HepG2 (cell line): ENCODE results near the gene RHBDD3. TPM values are rescaled to one million over a fixed set of nuclear protein-coding genes. Genes with fewer than 3 reads are reported as not detected.

ENCODE experiments used
- AFF4 ChIP-seq: sonication (generic); formaldehyde crosslinking; IDR thresholded peaks from 2 replicates; pipeline ENCODE4 v1.4.0; 2020; ENCODE audit warnings: missing genetic modification reagents
- ARNT ChIP-seq: fragments of 450-650 bp; IDR thresholded peaks from 2 replicates; pipeline ENCODE4 v1.6.1; 2017
- GTF3A ChIP-seq: sonication (generic); formaldehyde crosslinking; conservative IDR thresholded peaks from 2 replicates; pipeline ENCODE4 v1.4.0; 2020; ENCODE audit warnings: mild to moderate bottlenecking, missing genetic modification reagents
- PHF20 ChIP-seq: sonication (generic); formaldehyde crosslinking; IDR thresholded peaks from 2 replicates; pipeline ENCODE4 v1.5.0; 2020; ENCODE audit warnings: mild to moderate bottlenecking, missing genetic modification reagents
- RXRA ChIP-seq: sonication (generic); formaldehyde crosslinking; IDR thresholded peaks from 2 replicates; pipeline ENCODE4 v1.5.1; 2020; ENCODE audit warnings: missing genetic modification reagents
- ZBTB49 ChIP-seq: sonication (generic); formaldehyde crosslinking; IDR thresholded peaks from 2 replicates; pipeline ENCODE4 v1.4.0; 2020; ENCODE audit warnings: missing genetic modification reagents, borderline replicate concordance
- ZNF232 ChIP-seq: sonication (generic); formaldehyde crosslinking; IDR thresholded peaks from 2 replicates; pipeline ENCODE4 v1.4.0; 2020; ENCODE audit warnings: missing genetic modification reagents, borderline replicate concordance
- ZNF263 ChIP-seq: sonication (generic); formaldehyde crosslinking; IDR thresholded peaks from 2 replicates; pipeline ENCODE4 v1.4.0; 2020; ENCODE audit warnings: missing genetic modification reagents
- ZNF282 ChIP-seq: fragments of 450-650 bp; IDR thresholded peaks from 2 replicates; pipeline ENCODE4 v1.6.1; 2018; ENCODE audit not compliant: partially characterized antibody
- ZSCAN25 ChIP-seq: sonication (generic); formaldehyde crosslinking; IDR thresholded peaks from 2 replicates; pipeline ENCODE4 v1.8.0; 2022; ENCODE audit warnings: mild to moderate bottlenecking, missing genetic modification reagents
- ZSCAN29 ChIP-seq: sonication (generic); formaldehyde crosslinking; conservative IDR thresholded peaks from 2 replicates; pipeline ENCODE4 v1.4.0; 2020; ENCODE audit warnings: mild to moderate bottlenecking, missing genetic modification reagents
- polyA plus RNA-seq, 8 experiments: library from polyadenylated mRNA; depleted of rRNA in 3 of 8; stranded (reverse) in 7 of 8; unstranded in 1 of 8; fragments of >200 nt; fragmentation: Illumina TruSeq in 4 of 8; extraction: Trizol in 4 of 8; gene quantifications; 2 replicates each; pipeline versions ENCODE4 v1.2.1 to v1.2.3, GENCODE V29; 2011 to 2016; ENCODE audit warnings: low read depth in 4 of 8, missing spikeins in 1 of 8, mixed read lengths in 1 of 8; ENCODE audit not compliant: insufficient read depth in 1 of 8
- total RNA-seq, 5 experiments: library from RNA; depleted of rRNA; stranded (reverse); fragments of >200 nt; fragmentation: Illumina TruSeq; extraction: Trizol; gene quantifications; 2 replicates each; pipeline ENCODE4 v1.2.3, GENCODE V29; 2016; ENCODE audit warnings: low read depth in 1 of 5
- TF ChIP-seq, protein P1 (sequence below): sonication (generic); formaldehyde crosslinking; IDR thresholded peaks from 2 replicates; pipeline ENCODE4 v1.8.1; 2023; ENCODE audit warnings: mild to moderate bottlenecking, missing genetic modification reagents
- TF ChIP-seq, protein P2 (sequence below): sonication (generic); formaldehyde crosslinking; IDR thresholded peaks from 2 replicates; pipeline ENCODE4 v1.8.0; 2022; ENCODE audit warnings: mild to moderate bottlenecking, missing genetic modification reagents, moderate library complexity
- TF ChIP-seq, protein P3 (sequence below): sonication (generic); formaldehyde crosslinking; IDR thresholded peaks from 2 replicates; pipeline ENCODE4 v1.4.0; 2020; ENCODE audit warnings: missing genetic modification reagents
- TF ChIP-seq, protein P4 (sequence below): conservative IDR thresholded peaks from 2 replicates; pipeline ENCODE4 v1.6.1; 2018; ENCODE audit warnings: missing genetic modification reagents

The RHBDD3 gene
- total and polyA plus RNA-seq, 2 of the 13 experiments (the other 11 are each of a cell fraction or from before 2014, with no cell fraction given), result 12.1 to 26.7 TPM

DNA sequence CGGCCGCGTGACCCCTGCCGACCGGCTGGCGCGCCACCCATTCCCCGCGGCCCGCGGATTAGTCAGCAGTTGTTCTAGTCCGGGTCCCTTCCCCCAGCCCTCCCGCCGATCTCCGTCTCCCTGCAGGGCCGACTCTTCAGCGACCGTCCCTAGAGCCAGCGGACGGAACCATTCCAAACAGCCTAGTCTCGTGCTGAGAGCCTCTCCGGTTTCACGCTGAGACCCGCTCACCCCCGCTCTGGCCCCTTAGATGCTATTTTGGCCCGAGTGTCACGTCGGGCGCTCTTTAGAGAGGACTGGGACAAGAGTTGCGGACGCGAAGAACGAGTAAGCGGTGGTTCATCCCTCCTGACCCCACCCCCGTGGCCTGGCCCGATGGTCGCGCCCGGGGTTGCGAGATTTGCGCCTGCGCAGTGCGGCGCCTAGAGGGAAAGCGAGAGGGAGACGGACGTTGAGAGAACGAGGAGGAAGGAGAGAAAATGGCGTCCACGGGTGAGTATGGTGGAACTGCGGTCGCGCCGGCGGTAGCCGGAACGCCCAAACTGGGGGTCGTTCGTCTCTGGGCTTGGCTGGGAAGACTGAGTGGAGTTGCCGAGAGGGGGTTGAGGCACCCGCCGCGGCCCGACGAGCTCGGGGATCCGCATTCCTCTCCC lies at the start of gene RHBDD3, which contains the start of gene EWSR1 (continued):
- TF ChIP-seq, protein P1, sequence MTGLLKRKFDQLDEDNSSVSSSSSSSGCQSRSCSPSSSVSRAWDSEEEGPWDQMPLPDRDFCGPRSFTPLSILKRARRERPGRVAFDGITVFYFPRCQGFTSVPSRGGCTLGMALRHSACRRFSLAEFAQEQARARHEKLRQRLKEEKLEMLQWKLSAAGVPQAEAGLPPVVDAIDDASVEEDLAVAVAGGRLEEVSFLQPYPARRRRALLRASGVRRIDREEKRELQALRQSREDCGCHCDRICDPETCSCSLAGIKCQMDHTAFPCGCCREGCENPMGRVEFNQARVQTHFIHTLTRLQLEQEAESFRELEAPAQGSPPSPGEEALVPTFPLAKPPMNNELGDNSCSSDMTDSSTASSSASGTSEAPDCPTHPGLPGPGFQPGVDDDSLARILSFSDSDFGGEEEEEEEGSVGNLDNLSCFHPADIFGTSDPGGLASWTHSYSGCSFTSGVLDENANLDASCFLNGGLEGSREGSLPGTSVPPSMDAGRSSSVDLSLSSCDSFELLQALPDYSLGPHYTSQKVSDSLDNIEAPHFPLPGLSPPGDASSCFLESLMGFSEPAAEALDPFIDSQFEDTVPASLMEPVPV, result no peak
- no peak; the same call in 1 of the 2 replicates for TF ChIP-seq AFF4 (CRISPR knock-in tag)
- TF ChIP-seq, protein P2, sequence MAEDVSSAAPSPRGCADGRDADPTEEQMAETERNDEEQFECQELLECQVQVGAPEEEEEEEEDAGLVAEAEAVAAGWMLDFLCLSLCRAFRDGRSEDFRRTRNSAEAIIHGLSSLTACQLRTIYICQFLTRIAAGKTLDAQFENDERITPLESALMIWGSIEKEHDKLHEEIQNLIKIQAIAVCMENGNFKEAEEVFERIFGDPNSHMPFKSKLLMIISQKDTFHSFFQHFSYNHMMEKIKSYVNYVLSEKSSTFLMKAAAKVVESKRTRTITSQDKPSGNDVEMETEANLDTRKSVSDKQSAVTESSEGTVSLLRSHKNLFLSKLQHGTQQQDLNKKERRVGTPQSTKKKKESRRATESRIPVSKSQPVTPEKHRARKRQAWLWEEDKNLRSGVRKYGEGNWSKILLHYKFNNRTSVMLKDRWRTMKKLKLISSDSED (CRISPR knock-in tag), result no peak
- TF ChIP-seq ZBTB49 (CRISPR knock-in tag), result 0 out of 2 replicates have a peak, but pooled peaks have one; percentile 3
- TF ChIP-seq RXRA (CRISPR knock-in tag), result peak; percentile 78
- peak; percentile 81; the same call in 1 of the 2 replicates for TF ChIP-seq ZSCAN29
- TF ChIP-seq, protein P3, sequence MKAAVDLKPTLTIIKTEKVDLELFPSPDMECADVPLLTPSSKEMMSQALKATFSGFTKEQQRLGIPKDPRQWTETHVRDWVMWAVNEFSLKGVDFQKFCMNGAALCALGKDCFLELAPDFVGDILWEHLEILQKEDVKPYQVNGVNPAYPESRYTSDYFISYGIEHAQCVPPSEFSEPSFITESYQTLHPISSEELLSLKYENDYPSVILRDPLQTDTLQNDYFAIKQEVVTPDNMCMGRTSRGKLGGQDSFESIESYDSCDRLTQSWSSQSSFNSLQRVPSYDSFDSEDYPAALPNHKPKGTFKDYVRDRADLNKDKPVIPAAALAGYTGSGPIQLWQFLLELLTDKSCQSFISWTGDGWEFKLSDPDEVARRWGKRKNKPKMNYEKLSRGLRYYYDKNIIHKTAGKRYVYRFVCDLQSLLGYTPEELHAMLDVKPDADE (CRISPR knock-in tag), result 0 out of 2 replicates have a peak, but pooled peaks have one; percentile 54
- TF ChIP-seq GTF3A (CRISPR knock-in tag), result 0 out of 2 replicates have a peak, but pooled peaks have one; percentile 61
- TF ChIP-seq ZNF263 (CRISPR knock-in tag), result peak; percentile 1; the same call in 1 of the 2 replicates
- TF ChIP-seq ZNF232, result peak; percentile 49
- 0 out of 2 replicates have a peak, but pooled peaks have one; percentile 34 for TF ChIP-seq ZSCAN25 (CRISPR knock-in tag)
- no peak for TF ChIP-seq ZNF282
- TF ChIP-seq ARNT, result no peak
- TF ChIP-seq, protein P4, sequence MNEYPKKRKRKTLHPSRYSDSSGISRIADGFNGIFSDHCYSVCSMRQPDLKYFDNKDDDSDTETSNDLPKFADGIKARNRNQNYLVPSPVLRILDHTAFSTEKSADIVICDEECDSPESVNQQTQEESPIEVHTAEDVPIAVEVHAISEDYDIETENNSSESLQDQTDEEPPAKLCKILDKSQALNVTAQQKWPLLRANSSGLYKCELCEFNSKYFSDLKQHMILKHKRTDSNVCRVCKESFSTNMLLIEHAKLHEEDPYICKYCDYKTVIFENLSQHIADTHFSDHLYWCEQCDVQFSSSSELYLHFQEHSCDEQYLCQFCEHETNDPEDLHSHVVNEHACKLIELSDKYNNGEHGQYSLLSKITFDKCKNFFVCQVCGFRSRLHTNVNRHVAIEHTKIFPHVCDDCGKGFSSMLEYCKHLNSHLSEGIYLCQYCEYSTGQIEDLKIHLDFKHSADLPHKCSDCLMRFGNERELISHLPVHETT (CRISPR knock-in tag), result no peak
- TF ChIP-seq PHF20, result peak; percentile 52; the same call in 1 of the 2 replicates
